Prostate gland (tissue), 1 donor: Measurements from ENCODE around the gene CTAGE6.
"Not testable (repeated sequence)": the region's sequence is repeated elsewhere in the genome, so short reads cannot be mapped to it uniquely, and the experiment has no call there.

Experiments
- POLR2A ChIP-seq: fragments of 450-650 bp; IDR thresholded peaks from one replicate; pipeline ENCODE4 v1.6.1; 2016; ENCODE audit warnings: antibody characterized with exemption, mild to moderate bottlenecking
- POLR2AphosphoS5 ChIP-seq: sonication (generic); formaldehyde crosslinking; IDR thresholded peaks from one replicate; pipeline ENCODE4 v1.6.1; 2017; ENCODE audit warnings: antibody characterized with exemption

GRCh38 chr7:143779591-143779990 is 22.1 kb upstream of the CTAGE6 start:
- TF ChIP-seq POLR2A, POLR2AphosphoS5: not testable (repeated sequence)
